Heart right ventricle (tissue), 16 donors: Measurements from ENCODE around the gene SSTR4. TPM values are rescaled to one million over a fixed set of nuclear protein-coding genes. Genes with fewer than 3 reads are reported as not detected.

Experiments
- ATAC-seq, 8 donors: fragments of 200-7000 bp; cut with Tn5 transposase; one replicate each; pipeline ENCODE4 v1.9.1; 2020; ENCODE audit warnings: mild to moderate bottlenecking in 8 of 8, moderate library complexity in 8 of 8, moderate number of reproducible peaks in 1 of 8
- DNase-seq, 2 donors: peaks; one replicate each; pipeline ENCODE4 v3.0.0-alpha.2; 2020
- H3K27ac ChIP-seq, 10 donors: fragments of 200-600 bp; sonication (generic) in 2 of 10; one replicate each; pipeline versions ENCODE4 v1.5.0 to v1.8.0; 2020 to 2022; ENCODE audit warnings: mild to moderate bottlenecking in 3 of 10
- H3K27me3 ChIP-seq, 7 donors: fragments of 200-600 bp; one replicate each; pipeline ENCODE4 v1.8.0; 2021 to 2022; ENCODE audit warnings: mild to moderate bottlenecking in 2 of 7
- H3K36me3 ChIP-seq, 9 donors: fragments of 200-600 bp; sonication (generic) in 1 of 9; one replicate each; pipeline versions ENCODE4 v1.5.0 to v1.8.0; 2020 to 2022; ENCODE audit warnings: mild to moderate bottlenecking in 2 of 9
- H3K4me1 ChIP-seq, 9 donors: fragments of 200-600 bp; sonication (generic) in 1 of 9; one replicate each; pipeline versions ENCODE4 v1.5.0 to v1.8.0; 2020 to 2022; ENCODE audit warnings: mild to moderate bottlenecking in 4 of 9
- H3K4me3 ChIP-seq, 10 donors: fragments of 200-600 bp; sonication (generic) in 2 of 10; one replicate each; pipeline versions ENCODE4 v1.5.0 to v1.8.0; 2020 to 2022; ENCODE audit warnings: mild to moderate bottlenecking in 7 of 10, moderate library complexity in 2 of 10
- H3K9me3 ChIP-seq, 11 donors: fragments of 200-600 bp in 10 of 11; sonication (generic) in 2 of 11; one replicate each; pipeline versions ENCODE4 v1.5.0 to v1.8.0; 2013 to 2022; ENCODE audit warnings: mild to moderate bottlenecking in 2 of 11, control low read depth in 1 of 11, moderate library complexity in 1 of 11
- WGBS, 2 donors: extraction: QIAGEN DNeasy Blood & Tissue Kit; methylation state at CpG; one replicate each; pipeline ENCODE4 v1.1.7; 2013; ENCODE audit warnings: inconsistent platforms in 1 of 2; 5-methylcytosine and 5-hydroxymethylcytosine counted together
- intact Hi-C, 10 donors: fragments of 100-400 bp; cut with DNase I; formaldehyde crosslinking; loops; one replicate each; pipeline versions ENCODE4 v1.11.1 to v1.14.2; 2022
- polyA plus RNA-seq, 2 donors: library from polyadenylated mRNA; stranded (reverse); fragments of 200-250 nt; gene quantifications; one replicate each; pipeline ENCODE4 v1.2.3, GENCODE V29; 2013
- total RNA-seq, 10 donors: library from RNA; stranded (reverse); fragmentation: NEBNext Ultra II Directional in 3 of 10; extraction: Animal tissue kit (Norgen Biotek cat#: 25700) in 3 of 10; gene quantifications; one replicate each; pipeline versions ENCODE4 v1.2.1 to v1.2.4, GENCODE V29; 2021 to 2023
- TF ChIP-seq, protein P1 (sequence below), 9 donors: fragments of 200-600 bp; sonication (generic) in 2 of 9; IDR thresholded peaks; one replicate each; pipeline versions ENCODE4 v1.5.0 to v1.8.0; 2021 to 2022; ENCODE audit warnings: antibody characterized with exemption in 9 of 9, mild to moderate bottlenecking in 5 of 9, moderate library complexity in 1 of 9
- donor health status: Arrhythmogenic right ventricular cardiomyopathy.
- donor health status: ischemic (EF 13 %, LVEDD 7.1; RV severe dilation, severe dysfunction).
- donor health status: healthy with polysubstance abuse.
- donor health status: DM: no; HTN: yes; CAD: no.
- donor health status: DM: no; HTN: no; CAD: no.
- donor health status: ischemic (EF 25% LVEDD 6.9; RV normal size, moderate dysfunction).
- donor health status: ischemic (EF 25% LVEDD 5.7; RV mildly dilated, moderate dysfunction).
- donor health status: healthy.
- donor health status: DM: yes; HTN: yes; CAD: no.
- donor health status: Ischemic cardiomyopathy.
- donor health status: ischemic (EF 35%, LVEDD 5.7; RV mildly dilated, moderate dysfunction).
- donor health status: nonischemic (EF 11% LVEDD 7.7; RV severe dilation, severe dysfunction).
- donor health status: DM: yes; HTN: yes; CAD: no.
- donor health status: PGD.
- donor health status: ischemic (EF 29% LVEDD 5.4; RV normal size, mild dysfunction).
- donor health status: nonischemic (EF 23%, LVEDD 6.1; RV moderate dilation, normal function).

SSTR4 gene
- total and polyA plus RNA-seq, 12 donors: not detected

DNA sequence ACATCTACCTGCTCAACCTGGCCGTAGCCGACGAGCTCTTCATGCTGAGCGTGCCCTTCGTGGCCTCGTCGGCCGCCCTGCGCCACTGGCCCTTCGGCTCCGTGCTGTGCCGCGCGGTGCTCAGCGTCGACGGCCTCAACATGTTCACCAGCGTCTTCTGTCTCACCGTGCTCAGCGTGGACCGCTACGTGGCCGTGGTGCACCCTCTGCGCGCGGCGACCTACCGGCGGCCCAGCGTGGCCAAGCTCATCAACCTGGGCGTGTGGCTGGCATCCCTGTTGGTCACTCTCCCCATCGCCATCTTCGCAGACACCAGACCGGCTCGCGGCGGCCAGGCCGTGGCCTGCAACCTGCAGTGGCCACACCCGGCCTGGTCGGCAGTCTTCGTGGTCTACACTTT, 619 bp downstream of the SSTR4 start:
- ATAC-seq (no peak), DNase-seq (no peak)
- TF ChIP-seq, protein P1, sequence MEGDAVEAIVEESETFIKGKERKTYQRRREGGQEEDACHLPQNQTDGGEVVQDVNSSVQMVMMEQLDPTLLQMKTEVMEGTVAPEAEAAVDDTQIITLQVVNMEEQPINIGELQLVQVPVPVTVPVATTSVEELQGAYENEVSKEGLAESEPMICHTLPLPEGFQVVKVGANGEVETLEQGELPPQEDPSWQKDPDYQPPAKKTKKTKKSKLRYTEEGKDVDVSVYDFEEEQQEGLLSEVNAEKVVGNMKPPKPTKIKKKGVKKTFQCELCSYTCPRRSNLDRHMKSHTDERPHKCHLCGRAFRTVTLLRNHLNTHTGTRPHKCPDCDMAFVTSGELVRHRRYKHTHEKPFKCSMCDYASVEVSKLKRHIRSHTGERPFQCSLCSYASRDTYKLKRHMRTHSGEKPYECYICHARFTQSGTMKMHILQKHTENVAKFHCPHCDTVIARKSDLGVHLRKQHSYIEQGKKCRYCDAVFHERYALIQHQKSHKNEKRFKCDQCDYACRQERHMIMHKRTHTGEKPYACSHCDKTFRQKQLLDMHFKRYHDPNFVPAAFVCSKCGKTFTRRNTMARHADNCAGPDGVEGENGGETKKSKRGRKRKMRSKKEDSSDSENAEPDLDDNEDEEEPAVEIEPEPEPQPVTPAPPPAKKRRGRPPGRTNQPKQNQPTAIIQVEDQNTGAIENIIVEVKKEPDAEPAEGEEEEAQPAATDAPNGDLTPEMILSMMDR (IDR thresholded peaks at IDR 0.05): no peak
- 94 to 95% methylated on average over 41 of the region's 41 CpGs for WGBS, 2 donors
- no peaks in the 10 kb centered on the region for H3K36me3 ChIP-seq
- no peak overlapping the region for H3K27ac ChIP-seq
- intact Hi-C loops: loop anchor here in 1 of 10 donors (10.0 kb wide), 1 partner anchor 341 kb away; no protein-coding TSS in a partner anchor
- no peaks in the 10 kb centered on the region for H3K9me3 ChIP-seq
- peak overlapping the region in 4 of 10 donors; percentile 28 to 41 (median 32) for H3K4me3 ChIP-seq
- peaks cover 0 to 70% (median 48%) of the 10 kb centered on the region in 7 donors for H3K27me3 ChIP-seq
- H3K4me1 ChIP-seq: peaks cover 0 to 20% (median 15%) of the 10 kb centered on the region in 9 donors

DNA sequence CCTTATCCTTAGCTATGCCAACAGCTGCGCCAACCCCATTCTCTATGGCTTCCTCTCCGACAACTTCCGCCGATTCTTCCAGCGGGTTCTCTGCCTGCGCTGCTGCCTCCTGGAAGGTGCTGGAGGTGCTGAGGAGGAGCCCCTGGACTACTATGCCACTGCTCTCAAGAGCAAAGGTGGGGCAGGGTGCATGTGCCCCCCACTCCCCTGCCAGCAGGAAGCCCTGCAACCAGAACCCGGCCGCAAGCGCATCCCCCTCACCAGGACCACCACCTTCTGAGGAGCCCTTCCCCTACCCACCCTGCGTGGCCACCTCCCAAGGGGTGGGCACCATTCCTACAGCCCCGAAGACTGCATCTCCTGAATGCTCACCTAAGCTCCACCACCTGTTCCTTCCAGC, 1.3 kb downstream of the SSTR4 start:
- Histone ChIP-seq H3K9me3 (no peaks in the 10 kb centered on the region), H3K27me3 (peaks cover 0 to 73% (median 48%) of the 10 kb centered on the region in 7 donors), H3K4me1 (peaks cover 0 to 20% (median 15%) of the 10 kb centered on the region in 9 donors), H3K27ac (no peak overlapping the region), H3K4me3 (no peak overlapping the region), H3K36me3 (no peaks in the 10 kb centered on the region)
- ATAC-seq (no peak), DNase-seq (no peak)
- TF ChIP-seq, protein P1 (IDR thresholded peaks at IDR 0.05): no peak
- intact Hi-C loops: loop anchor here in 1 of 10 donors (10.0 kb wide), 1 partner anchor 342 kb away; no protein-coding TSS in a partner anchor
- 97 to 98% methylated on average over 11 of the region's 11 CpGs for WGBS, 2 donors

DNA sequence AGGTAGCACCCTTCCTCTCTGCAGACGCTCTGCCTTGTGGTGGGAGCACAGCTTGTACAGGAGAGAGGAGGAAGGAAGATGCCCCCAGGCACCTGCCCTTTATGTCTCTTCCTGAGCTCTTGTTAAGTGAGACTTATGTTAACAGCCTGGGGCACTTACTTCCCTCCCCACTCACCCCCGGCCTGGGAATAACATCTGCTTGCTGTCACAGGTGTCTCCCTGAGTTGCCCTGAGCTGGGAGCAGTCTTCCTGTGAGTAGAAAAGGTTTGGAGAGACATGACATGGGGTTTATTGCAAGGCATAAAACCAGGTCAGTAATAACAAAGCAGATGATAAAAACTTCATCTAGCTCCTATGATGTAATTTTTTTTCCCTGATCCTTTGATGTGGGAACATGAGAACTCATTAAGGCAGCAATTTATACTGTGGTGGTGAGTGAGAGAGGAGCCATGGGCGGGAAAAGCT, 1.9 kb downstream of the SSTR4 start:
- TF ChIP-seq, protein P1 (IDR thresholded peaks at IDR 0.05): no peak
- H3K27me3 ChIP-seq: peaks cover 0 to 80% (median 52%) of the 10 kb centered on the region in 7 donors

DNA sequence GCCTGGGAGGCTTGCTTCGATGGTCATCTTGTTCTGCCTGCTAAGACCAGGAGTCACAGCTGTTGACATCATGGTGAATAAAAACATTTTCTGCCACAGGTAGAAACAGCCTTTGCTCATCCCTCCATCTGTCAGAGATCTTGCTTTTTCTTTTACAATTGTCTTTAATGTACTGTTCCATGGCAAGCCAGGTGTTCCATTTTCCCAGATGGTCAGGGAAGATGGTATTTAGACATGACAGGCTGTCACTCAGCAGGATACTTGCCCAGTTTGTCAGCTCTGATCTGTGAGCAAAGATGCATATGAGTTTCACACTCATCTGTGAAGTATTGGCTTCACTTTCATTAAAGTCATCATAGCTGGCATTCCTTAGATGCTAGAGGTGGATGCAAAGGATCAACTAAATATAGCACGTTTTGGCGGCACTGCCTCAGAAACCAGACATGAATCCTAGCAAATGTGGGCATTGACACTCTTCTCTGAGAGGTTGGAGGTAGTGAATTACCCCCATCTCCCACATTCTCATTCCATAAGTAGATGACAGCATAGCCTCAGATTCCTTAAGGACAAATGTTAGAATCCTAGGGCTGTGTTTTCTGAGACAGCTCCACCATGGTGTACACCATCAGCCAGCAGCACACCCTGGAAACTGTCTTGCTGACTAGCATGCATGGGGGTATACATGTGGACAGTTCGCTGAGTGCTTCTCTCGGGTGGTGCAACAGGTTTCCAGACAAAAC, 4.2 kb downstream of the SSTR4 start:
- no peaks in the 10 kb centered on the region for H3K9me3 ChIP-seq
- H3K4me1 ChIP-seq: peaks cover 0 to 11% (median 0%) of the 10 kb centered on the region in 9 donors
- H3K4me3 ChIP-seq: no peak overlapping the region
- no peak for DNase-seq
- TF ChIP-seq, protein P1 (IDR thresholded peaks at IDR 0.05): no peak
- WGBS, 2 donors: 58 to 74% methylated on average over 5 of the region's 5 CpGs
- ATAC-seq: no peak
- H3K27ac ChIP-seq: no peak overlapping the region
- H3K36me3 ChIP-seq: no peaks in the 10 kb centered on the region
- intact Hi-C loops: loop anchor here in 1 of 10 donors (10.0 kb wide), 1 partner anchor 345 kb away; no protein-coding TSS in a partner anchor
- peaks cover 0 to 68% (median 53%) of the 10 kb centered on the region in 7 donors for H3K27me3 ChIP-seq

More for the DNA sequence above, 1.9 kb downstream of the SSTR4 start:
- Histone ChIP-seq H3K4me1 (peaks cover 0 to 19% (median 8%) of the 10 kb centered on the region in 9 donors), H3K36me3 (no peaks in the 10 kb centered on the region), H3K9me3 (no peaks in the 10 kb centered on the region), H3K27ac (no peak overlapping the region), H3K4me3 (no peak overlapping the region)
- intact Hi-C loops: loop anchor here in 1 of 10 donors (10.0 kb wide), 1 partner anchor 342 kb away; no protein-coding TSS in a partner anchor
- WGBS, 2 donors: 41 to 66% methylated on average over 3 of the region's 3 CpGs
- DNase-seq (no peak), ATAC-seq (no peak)
